Measurements from ENCODE around the gene JAKMIP1. TPM values are rescaled to one million over a fixed set of nuclear protein-coding genes. Genes with fewer than 3 reads are reported as not detected.
A peak's percentile ranks its signal among the peaks of the same experiment; 100 is the strongest.

Gene JAKMIP1
- total RNA-seq, 2 experiments from 2014 or later, result 2.0 to 2.1 TPM

DNA sequence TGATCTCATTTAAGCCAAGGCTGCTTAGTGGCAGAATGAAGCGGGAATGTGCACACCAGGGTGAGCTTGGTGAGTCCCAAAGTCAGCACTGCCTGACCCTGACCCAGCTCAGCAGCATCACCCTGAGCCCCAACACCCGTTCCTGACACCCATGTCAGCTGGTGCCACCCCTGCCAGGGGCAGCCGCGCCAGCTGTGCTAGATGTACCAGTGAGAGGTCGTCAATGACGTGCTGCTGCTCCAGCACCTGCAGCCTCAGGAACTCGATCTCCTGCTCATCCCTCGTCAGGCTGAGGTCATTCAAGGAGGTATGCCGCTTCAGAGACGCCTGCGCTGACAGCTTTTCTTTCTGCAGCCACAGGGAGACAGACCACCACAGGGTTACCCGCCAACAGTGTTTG, 120.4 kb downstream of the JAKMIP1 start:
- DNase-seq (no peak), ATAC-seq (ENCODE audit: poor library complexity) (no peak)
- H3K4me3 Mint-ChIP-seq, result no peak overlapping the region
- Histone ChIP-seq H3K27me3 (ENCODE audit: control insufficient read depth in 1 of 2, insufficient read depth in 2 of 2, low read length in 2 of 2) (no peaks in the 10 kb centered on the region), H3K36me3 (ENCODE audit: insufficient read depth, low read length) (peaks cover 8% of the 10 kb centered on the region), H3K4me1 (ENCODE audit: insufficient read depth, low read length) (no peaks in the 10 kb centered on the region), H3K27ac (ENCODE audit: low read depth in 1 of 2, low read length in 2 of 2) (no peak overlapping the region), H3K9me3 (ENCODE audit: control insufficient read depth in 1 of 2, insufficient read depth in 1 of 2, low read length in 2 of 2) (peaks cover 0 to 5% of the 10 kb centered on the region in 2 experiments), H3K4me3 (ENCODE audit: low read length) (no peak overlapping the region)
- no peaks in the 10 kb centered on the region for H3K27me3 Mint-ChIP-seq
- no peaks in the 10 kb centered on the region for H3K9me3 Mint-ChIP-seq
- H3K4me1 Mint-ChIP-seq (ENCODE audit: low read depth), result no peaks in the 10 kb centered on the region
- CTCF ChIA-PET, result no interaction called here
- H3K27ac Mint-ChIP-seq, result no peak overlapping the region
- H3K36me3 Mint-ChIP-seq (ENCODE audit: low read depth), result no peaks in the 10 kb centered on the region
- TF ChIP-seq, protein P1, sequence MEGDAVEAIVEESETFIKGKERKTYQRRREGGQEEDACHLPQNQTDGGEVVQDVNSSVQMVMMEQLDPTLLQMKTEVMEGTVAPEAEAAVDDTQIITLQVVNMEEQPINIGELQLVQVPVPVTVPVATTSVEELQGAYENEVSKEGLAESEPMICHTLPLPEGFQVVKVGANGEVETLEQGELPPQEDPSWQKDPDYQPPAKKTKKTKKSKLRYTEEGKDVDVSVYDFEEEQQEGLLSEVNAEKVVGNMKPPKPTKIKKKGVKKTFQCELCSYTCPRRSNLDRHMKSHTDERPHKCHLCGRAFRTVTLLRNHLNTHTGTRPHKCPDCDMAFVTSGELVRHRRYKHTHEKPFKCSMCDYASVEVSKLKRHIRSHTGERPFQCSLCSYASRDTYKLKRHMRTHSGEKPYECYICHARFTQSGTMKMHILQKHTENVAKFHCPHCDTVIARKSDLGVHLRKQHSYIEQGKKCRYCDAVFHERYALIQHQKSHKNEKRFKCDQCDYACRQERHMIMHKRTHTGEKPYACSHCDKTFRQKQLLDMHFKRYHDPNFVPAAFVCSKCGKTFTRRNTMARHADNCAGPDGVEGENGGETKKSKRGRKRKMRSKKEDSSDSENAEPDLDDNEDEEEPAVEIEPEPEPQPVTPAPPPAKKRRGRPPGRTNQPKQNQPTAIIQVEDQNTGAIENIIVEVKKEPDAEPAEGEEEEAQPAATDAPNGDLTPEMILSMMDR (IDR thresholded peaks at IDR 0.05), result no peak
- intact Hi-C loops (cut with DNase I, micrococcal nuclease), result no loop called here
- POLR2A ChIA-PET, result no interaction called here

DNA sequence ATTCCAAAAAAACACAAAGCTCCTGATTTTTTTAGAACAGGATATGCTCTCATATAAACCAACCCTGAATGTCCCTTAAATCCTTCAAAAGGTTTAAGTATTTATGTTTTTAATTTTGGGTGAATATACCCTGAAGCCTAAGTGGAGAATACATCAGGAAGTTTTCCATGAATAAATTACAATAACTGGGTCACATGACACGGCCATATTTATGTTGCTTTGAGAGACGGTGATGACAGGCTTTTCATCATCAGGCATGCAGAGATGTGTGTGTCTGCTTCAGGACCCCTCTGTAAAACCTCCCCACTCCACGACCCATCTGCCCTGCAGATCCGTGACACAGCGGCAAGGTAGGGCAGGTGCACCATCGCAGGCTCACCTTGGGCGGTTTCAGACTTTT, 121.8 kb downstream of the JAKMIP1 start:
- no peak overlapping the region for H3K4me3 Mint-ChIP-seq
- Histone ChIP-seq H3K27me3 (ENCODE audit: control insufficient read depth in 1 of 2, insufficient read depth in 2 of 2, low read length in 2 of 2) (no peaks in the 10 kb centered on the region), H3K4me1 (ENCODE audit: insufficient read depth, low read length) (no peaks in the 10 kb centered on the region), H3K9me3 (ENCODE audit: control insufficient read depth in 1 of 2, insufficient read depth in 1 of 2, low read length in 2 of 2) (peaks cover 0 to 5% of the 10 kb centered on the region in 2 experiments), H3K36me3 (ENCODE audit: insufficient read depth, low read length) (peaks cover 8% of the 10 kb centered on the region), H3K27ac (ENCODE audit: low read depth in 1 of 2, low read length in 2 of 2) (no peak overlapping the region), H3K4me3 (ENCODE audit: low read length) (no peak overlapping the region)
- ATAC-seq (ENCODE audit: poor library complexity) (no peak), DNase-seq (no peak)
- TF ChIP-seq, protein P1 (IDR thresholded peaks at IDR 0.05), result no peak
- no peaks in the 10 kb centered on the region for H3K4me1 Mint-ChIP-seq (ENCODE audit: low read depth)
- ChIA-PET POLR2A (no interaction called here), CTCF (no interaction called here)
- H3K27me3 Mint-ChIP-seq, result no peaks in the 10 kb centered on the region
- H3K36me3 Mint-ChIP-seq (ENCODE audit: low read depth), result no peaks in the 10 kb centered on the region
- no peak overlapping the region for H3K27ac Mint-ChIP-seq
- intact Hi-C loops (cut with DNase I, micrococcal nuclease), result no loop called here
- no peaks in the 10 kb centered on the region for H3K9me3 Mint-ChIP-seq

DNA sequence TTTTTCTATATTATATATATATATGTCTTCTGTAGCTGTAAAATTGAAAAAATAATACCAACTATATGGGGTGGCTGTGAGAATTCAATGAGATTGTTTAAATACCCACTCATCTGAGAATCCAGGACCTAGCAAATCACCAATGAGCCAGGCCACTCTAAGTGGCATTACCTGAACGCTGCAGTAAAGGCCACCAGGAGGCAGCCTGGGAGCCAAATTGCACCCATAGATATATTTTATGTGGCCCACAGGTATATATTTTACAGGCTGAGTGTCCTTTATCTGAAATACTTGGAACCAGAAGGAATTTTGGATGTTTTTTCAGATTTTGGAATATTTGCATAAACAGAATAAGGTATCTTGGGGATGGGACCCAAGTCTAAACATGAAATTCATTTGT, 124.0 kb downstream of the JAKMIP1 start:
- peak in 1 of 14 experiments; percentile 3 for DNase-seq
- TF ChIP-seq, protein P1 (IDR thresholded peaks at IDR 0.05), result no peak
- intact Hi-C loops (cut with DNase I, micrococcal nuclease), result no loop called here
- peaks cover 0 to 5% of the 10 kb centered on the region in 2 experiments for H3K9me3 ChIP-seq (ENCODE audit: control insufficient read depth in 1 of 2, insufficient read depth in 1 of 2, low read length in 2 of 2)
- no peak overlapping the region for H3K27ac ChIP-seq (ENCODE audit: low read depth in 1 of 2, low read length in 2 of 2)
- no peak for ATAC-seq (ENCODE audit: poor library complexity)
- H3K36me3 ChIP-seq (ENCODE audit: insufficient read depth, low read length), result peaks cover 8% of the 10 kb centered on the region
- H3K4me1 ChIP-seq (ENCODE audit: insufficient read depth, low read length), result no peaks in the 10 kb centered on the region
- Mint-ChIP-seq H3K4me3 (no peak overlapping the region), H3K9me3 (no peaks in the 10 kb centered on the region), H3K27ac (no peak overlapping the region), H3K27me3 (peaks cover 7% of the 10 kb centered on the region), H3K36me3 (ENCODE audit: low read depth) (no peaks in the 10 kb centered on the region), H3K4me1 (ENCODE audit: low read depth) (no peaks in the 10 kb centered on the region)
- POLR2A ChIA-PET, result no interaction called here
- H3K4me3 ChIP-seq (ENCODE audit: low read length), result no peak overlapping the region
- CTCF ChIA-PET, result no interaction called here
- no peaks in the 10 kb centered on the region for H3K27me3 ChIP-seq (ENCODE audit: control insufficient read depth in 1 of 2, insufficient read depth in 2 of 2, low read length in 2 of 2)
